RWPE1 (cell line): ENCODE data around the gene MYOZ3.

ENCODE experiments used
- CTCF ChIA-PET: fragments of 350-600 bp; sonication (Branson Sonifier 250); formaldehyde crosslinking; extraction: SDS; loops from one replicate; lab custom pipeline; 2021; lab: Yijun Ruan, JAX
- POLR2A ChIA-PET: fragments of 400-600 bp; formaldehyde crosslinking; extraction: SDS; loops from one replicate; lab custom pipeline; 2020; ENCODE audit warnings: antibody characterized with exemption; ENCODE audit not compliant: low non-redundant PET; lab: Yijun Ruan, JAX
- DNase-seq: peaks from one replicate; pipeline ENCODE4 v3.0.0; 2012; ENCODE audit warnings: low spot score
- H3K27ac ChIP-seq: fragments of 450-650 bp; 2 replicates; pipeline ENCODE4 v1.5.1; 2017
- CTCF ChIP-seq: fragments of 450-650 bp; conservative IDR thresholded peaks from 2 replicates; pipeline ENCODE4 v1.5.1; 2017; ENCODE audit warnings: low read depth, mild to moderate bottlenecking

Gene MYOZ3

DNA sequence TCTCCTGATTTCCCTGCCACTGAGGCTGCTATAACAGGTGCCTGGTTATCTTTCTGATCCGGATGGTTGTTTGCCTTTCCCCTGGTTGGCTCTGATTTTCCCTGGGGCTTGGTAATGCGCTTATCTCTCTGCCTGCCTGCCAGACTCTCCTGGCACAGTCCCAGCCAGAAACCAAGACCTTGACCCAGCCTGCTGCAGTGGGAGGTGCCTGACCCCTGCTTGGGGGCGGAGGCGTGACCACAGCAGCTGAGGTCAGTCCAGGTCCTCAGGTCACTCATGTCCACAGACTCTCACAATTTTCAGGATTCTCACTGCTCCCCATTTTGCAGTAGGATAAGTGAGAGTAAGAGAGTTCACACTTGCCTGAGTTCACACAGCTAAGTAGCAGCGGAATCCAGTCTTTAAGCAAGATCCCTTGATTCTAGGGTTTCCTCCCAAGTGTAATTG is 45.0 kb upstream of the MYOZ3 start:
- no peak for DNase-seq
- ChIA-PET CTCF (interaction anchor here (0.9 to 1.0 kb wide), 2 partner anchors 10 to 85 kb away, joined by 4 read pairs; partner anchors contain the start of gene RBM22), POLR2A (no interaction called here)
- TF ChIP-seq CTCF: no peak
- no peak overlapping the region; the same call in 1 of the 2 replicates for H3K27ac ChIP-seq

DNA sequence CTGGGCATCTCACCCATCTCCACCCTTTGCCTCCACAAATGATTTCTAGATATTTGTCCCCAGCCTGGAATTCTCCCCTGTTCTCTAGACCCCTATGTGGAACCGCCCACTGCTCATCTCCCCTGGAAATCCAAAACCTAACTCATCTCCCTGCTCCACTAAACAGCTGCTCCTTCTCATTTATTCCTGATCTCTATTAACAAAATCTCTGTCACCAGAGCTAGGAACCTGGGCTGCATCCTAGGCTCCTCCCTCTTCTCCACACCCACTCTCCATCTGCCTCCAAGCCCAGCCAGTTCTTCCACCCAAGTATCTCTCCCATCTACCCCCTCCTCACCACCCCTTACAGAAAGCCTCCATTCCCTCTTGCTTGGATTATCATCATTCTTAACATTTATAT is 44.5 kb upstream of the MYOZ3 start:
- no peak for DNase-seq
- POLR2A ChIA-PET: no interaction called here
- TF ChIP-seq CTCF: no peak
- no peak overlapping the region for H3K27ac ChIP-seq
- CTCF ChIA-PET: interaction anchor here (0.9 to 1.0 kb wide), 2 partner anchors 10 to 84 kb away, joined by 4 read pairs; partner anchors contain the start of gene RBM22

DNA sequence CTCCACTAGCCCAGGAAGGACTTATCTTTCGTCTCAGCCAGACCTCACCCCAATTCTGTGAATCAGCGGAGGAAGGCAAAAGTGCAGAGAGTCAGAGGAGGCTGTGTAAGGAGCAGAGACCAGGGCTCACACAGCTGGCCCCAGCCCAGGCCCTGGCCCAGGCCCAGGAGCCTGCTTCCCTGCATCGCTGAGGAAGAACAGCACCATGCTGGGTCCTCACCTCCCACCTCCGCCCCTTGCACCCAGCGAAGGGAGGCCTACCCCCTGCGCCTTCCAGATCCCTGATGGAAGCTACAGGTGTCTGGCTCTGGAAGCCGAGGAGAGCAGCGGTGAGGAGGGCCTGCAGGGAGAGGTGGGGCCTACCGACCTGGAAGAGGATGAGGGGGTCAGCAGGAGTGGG is 42.9 kb upstream of the MYOZ3 start:
- no peak for DNase-seq
- ChIA-PET POLR2A (no interaction called here), CTCF (interaction anchor here (0.7 kb wide), 1 partner anchor 283 kb away, joined by 3 read pairs; no protein-coding TSS in a partner anchor)
- no peak overlapping the region for H3K27ac ChIP-seq
- TF ChIP-seq CTCF: no peak

- no peak overlapping the region for H3K27ac ChIP-seq
- no peak for TF ChIP-seq CTCF
- no peak for DNase-seq
- ChIA-PET CTCF (interaction anchor here (0.7 kb wide), 1 partner anchor 284 kb away, joined by 3 read pairs; no protein-coding TSS in a partner anchor), POLR2A (no interaction called here)
Observed at GRCh38 chr5:150618588-150619281, 42.3 kb upstream of the MYOZ3 start.

- no peak overlapping the region for H3K27ac ChIP-seq
- TF ChIP-seq CTCF: no peak
- ChIA-PET CTCF (interaction anchor here (0.6 to 1.1 kb wide), 2 partner anchors 18 to 25 kb away, joined by 3 to 4 read pairs; no protein-coding TSS in a partner anchor), POLR2A (no interaction called here)
- no peak for DNase-seq
Observed at GRCh38 chr5:150619359-150620230, 41.5 kb upstream of the MYOZ3 start.

- no peak for TF ChIP-seq CTCF
- CTCF ChIA-PET: interaction anchor here (0.6 kb wide), 2 partner anchors 61 to 205 kb away, joined by 4 read pairs; no protein-coding TSS in a partner anchor
- no peak for DNase-seq
- no peak overlapping the region for H3K27ac ChIP-seq
- POLR2A ChIA-PET: no interaction called here
Observed at GRCh38 chr5:150621301-150621700, 39.8 kb upstream of the MYOZ3 start.
